ENCODE measurements around the gene ZFYVE27. TPM values are rescaled to one million over a fixed set of nuclear protein-coding genes. Genes with fewer than 3 reads are reported as not detected.
A peak's percentile ranks its signal among the peaks of the same experiment; 100 is the strongest.

The ZFYVE27 gene
- total RNA-seq, 6 experiments from 2014 or later, result 9.2 to 19.3 (median 12.6) TPM

GRCh38 chr10:97729014-97729413 is 7.9 kb upstream of the ZFYVE27 start:
- H3K27ac ChIP-seq, result no peak overlapping the region
- H3K36me3 ChIP-seq, result no peaks in the 10 kb centered on the region
- TF ChIP-seq CTCF (IDR thresholded peaks at IDR 0.05) (no peak), POLR2A (IDR thresholded peaks at IDR 0.05) (no peak)
- no peaks in the 10 kb centered on the region for H3K9me3 ChIP-seq
- ATAC-seq (no peak), DNase-seq (no peak)
- H3K4me1 ChIP-seq, result no peaks in the 10 kb centered on the region
- no peaks in the 10 kb centered on the region for H3K27me3 ChIP-seq
- intact Hi-C loops (cut with DNase I), result no loop called here
- WGBS (ENCODE audit: insufficient coverage, low coverage, low lambda C conversion rate, missing lambda C conversion rate), result 74% methylated on average over 5 of the region's 5 CpGs
- no peak overlapping the region for H3K4me3 ChIP-seq

DNA sequence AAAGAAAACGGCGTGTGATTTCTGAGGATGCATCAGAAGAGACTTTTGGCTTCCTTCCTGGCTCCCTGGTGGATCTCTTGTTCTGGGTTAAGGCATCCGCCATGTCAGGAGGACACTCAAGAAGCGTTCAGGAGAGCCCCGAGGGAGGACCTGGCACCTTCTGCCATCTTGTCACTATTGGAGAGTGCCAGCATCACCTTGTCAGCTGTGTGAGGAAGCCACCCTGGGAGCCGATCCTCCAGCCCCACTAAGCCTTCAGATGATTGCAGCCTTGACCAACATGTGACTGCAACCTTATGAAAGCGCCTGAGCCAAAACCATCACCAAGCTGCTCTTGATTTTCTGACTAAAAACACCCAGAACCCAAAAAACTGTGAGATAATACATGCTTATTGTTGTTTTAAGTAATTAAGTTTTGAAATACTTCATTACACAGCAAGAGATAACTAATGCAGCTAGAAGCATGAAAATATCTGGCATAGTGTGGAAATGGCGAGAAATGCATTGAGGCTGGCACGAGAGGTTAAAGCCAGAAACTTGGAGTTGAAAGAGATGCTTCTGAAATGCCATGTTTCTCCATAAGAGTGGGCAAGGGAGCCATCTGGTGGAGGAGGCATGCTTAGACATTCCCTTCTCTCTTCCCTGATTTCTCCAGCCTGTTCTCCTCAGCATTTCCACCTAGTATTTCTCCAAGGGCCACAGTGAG is 5.4 kb upstream of the ZFYVE27 start:
- Histone ChIP-seq H3K36me3 (no peaks in the 10 kb centered on the region), H3K9me3 (no peaks in the 10 kb centered on the region), H3K4me1 (no peaks in the 10 kb centered on the region), H3K27me3 (no peaks in the 10 kb centered on the region), H3K4me3 (no peak overlapping the region), H3K27ac (no peak overlapping the region)
- intact Hi-C loops (cut with DNase I), result loop anchor here in 1 of 2 donors (10.0 kb wide), 1 partner anchor 57 kb away; no protein-coding TSS in a partner anchor
- TF ChIP-seq POLR2A (IDR thresholded peaks at IDR 0.05) (no peak), CTCF (IDR thresholded peaks at IDR 0.05) (peak; percentile 83 to 94 (median 86))
- ATAC-seq, result peak; percentile 89 to 92 (median 92)
- DNase-seq, result peak; percentile 31 to 71 (median 49)
- WGBS (ENCODE audit: insufficient coverage, low coverage, low lambda C conversion rate, missing lambda C conversion rate), result 7% methylated on average over 2 of the region's 9 CpGs

- H3K36me3 ChIP-seq, result no peaks in the 10 kb centered on the region
- no peak for ATAC-seq
- intact Hi-C loops (cut with DNase I), result loop anchor here in 1 of 2 donors (10.0 kb wide), 1 partner anchor 57 kb away; no protein-coding TSS in a partner anchor
- H3K4me1 ChIP-seq, result peaks cover 0 to 3% (median 0%) of the 10 kb centered on the region in 4 donors
- H3K4me3 ChIP-seq, result no peak overlapping the region
- no peak overlapping the region for H3K27ac ChIP-seq
- DNase-seq, result no peak
- H3K9me3 ChIP-seq, result no peaks in the 10 kb centered on the region
- no peak for TF ChIP-seq POLR2A (IDR thresholded peaks at IDR 0.05)
- peak in 1 of 4 donors; percentile 1 for TF ChIP-seq CTCF (IDR thresholded peaks at IDR 0.05)
- WGBS (ENCODE audit: insufficient coverage, low coverage, low lambda C conversion rate, missing lambda C conversion rate), result 55% methylated on average over 4 of the region's 4 CpGs
- H3K27me3 ChIP-seq, result no peaks in the 10 kb centered on the region
These were observed 4.9 kb upstream of the ZFYVE27 start for GRCh38 chr10:97732052-97732359.

GRCh38 chr10:97733256-97733655 is 3.7 kb upstream of the ZFYVE27 start:
- ATAC-seq, result no peak
- H3K36me3 ChIP-seq, result no peaks in the 10 kb centered on the region
- DNase-seq, result no peak
- intact Hi-C loops (cut with DNase I), result loop anchor here in 1 of 2 donors (10.0 kb wide), 1 partner anchor 58 kb away; no protein-coding TSS in a partner anchor
- no peak overlapping the region for H3K4me3 ChIP-seq
- H3K27ac ChIP-seq, result no peak overlapping the region
- H3K4me1 ChIP-seq, result peaks cover 0 to 10% (median 2%) of the 10 kb centered on the region in 4 donors
- no peak for TF ChIP-seq CTCF (IDR thresholded peaks at IDR 0.05)
- no peak for TF ChIP-seq POLR2A (IDR thresholded peaks at IDR 0.05)
- WGBS (ENCODE audit: insufficient coverage, low coverage, low lambda C conversion rate, missing lambda C conversion rate), result 70% methylated on average over 4 of the region's 5 CpGs
- no peaks in the 10 kb centered on the region for H3K27me3 ChIP-seq
- no peaks in the 10 kb centered on the region for H3K9me3 ChIP-seq
